Endothelial cell (in vitro differentiated cells): ENCODE results near the gene PARD6G. TPM values are rescaled to one million over a fixed set of nuclear protein-coding genes. Genes with fewer than 3 reads are reported as not detected.

Source experiments
- DNase-seq: peaks from one replicate; pipeline ENCODE4 v3.0.0; 2021; ENCODE audit warnings: low spot score
- H3K27ac Mint-ChIP-seq: one replicate; pipeline ENCODE4 v1.8.0; 2021; ENCODE audit warnings: mixed read lengths, inconsistent platforms; ENCODE audit not compliant: unreplicated experiment
- H3K27me3 Mint-ChIP-seq: one replicate; pipeline ENCODE4 v1.8.0; 2021; ENCODE audit warnings: mild to moderate bottlenecking, moderate library complexity, mixed read lengths, inconsistent platforms; ENCODE audit not compliant: unreplicated experiment
- H3K36me3 Mint-ChIP-seq: one replicate; pipeline ENCODE4 v1.8.0; 2021; ENCODE audit warnings: mild to moderate bottlenecking, low read depth, mixed read lengths, inconsistent platforms; ENCODE audit not compliant: unreplicated experiment
- H3K4me1 Mint-ChIP-seq: one replicate; pipeline ENCODE4 v1.8.0; 2021; ENCODE audit warnings: mild to moderate bottlenecking, mixed read lengths, inconsistent platforms; ENCODE audit not compliant: unreplicated experiment
- H3K4me3 Mint-ChIP-seq: one replicate; pipeline ENCODE4 v1.8.0; 2021; ENCODE audit warnings: mild to moderate bottlenecking, mixed read lengths, inconsistent platforms; ENCODE audit not compliant: unreplicated experiment
- H3K9me3 Mint-ChIP-seq: one replicate; pipeline ENCODE4 v1.8.0; 2021; ENCODE audit warnings: mixed read lengths, inconsistent platforms; ENCODE audit not compliant: unreplicated experiment
- total RNA-seq: library from RNA; stranded (reverse); fragmentation: NEBNext Ultra II Directional; extraction: Animal tissue kit (Norgen Biotek cat#: 25700); gene quantifications from one replicate; pipeline ENCODE4 v1.2.1, GENCODE V29; 2021; ENCODE audit not compliant: unreplicated experiment
- TF ChIP-seq, protein P1 (sequence below): fragments of 200-600 bp; sonication (generic); IDR thresholded peaks from one replicate; pipeline ENCODE4 v1.5.0; 2021; ENCODE audit warnings: antibody characterized with exemption; ENCODE audit not compliant: unreplicated experiment

PARD6G gene
- total RNA-seq, 1 donor from 2014 or later: 10.4 TPM

DNA sequence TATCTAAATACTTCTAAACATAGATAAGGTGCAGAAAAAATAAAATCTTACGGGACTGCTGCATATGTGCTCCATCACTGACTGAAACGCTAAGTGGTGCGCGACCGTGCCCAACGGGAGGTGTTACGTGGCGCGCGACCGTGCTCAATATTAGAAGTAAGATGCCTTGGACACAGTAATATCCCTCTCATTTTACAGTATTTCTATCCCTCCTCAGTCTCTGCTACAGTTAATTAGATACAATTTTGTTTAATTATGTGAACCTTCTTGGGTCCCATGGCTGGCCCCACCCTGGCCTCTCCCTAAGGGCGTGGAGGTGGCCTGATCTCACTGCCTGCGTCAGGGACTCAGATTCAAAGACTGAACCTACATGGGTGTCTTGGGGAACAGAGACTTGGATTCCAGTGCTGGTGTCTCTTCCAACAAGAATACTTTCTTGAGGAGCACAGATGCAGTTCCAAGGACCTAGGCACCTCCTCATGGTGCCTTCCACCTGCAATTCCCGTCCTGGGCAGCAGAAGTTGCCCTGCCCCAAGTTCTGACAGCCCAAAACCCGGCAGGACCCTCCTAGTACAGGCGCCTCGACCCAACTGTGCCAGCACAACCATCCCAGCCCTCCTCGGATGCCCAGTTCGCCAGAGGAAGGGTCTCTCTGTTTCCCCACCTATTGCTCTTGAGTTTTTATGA lies 59.2 kb downstream of the PARD6G start:
- TF ChIP-seq, protein P1, sequence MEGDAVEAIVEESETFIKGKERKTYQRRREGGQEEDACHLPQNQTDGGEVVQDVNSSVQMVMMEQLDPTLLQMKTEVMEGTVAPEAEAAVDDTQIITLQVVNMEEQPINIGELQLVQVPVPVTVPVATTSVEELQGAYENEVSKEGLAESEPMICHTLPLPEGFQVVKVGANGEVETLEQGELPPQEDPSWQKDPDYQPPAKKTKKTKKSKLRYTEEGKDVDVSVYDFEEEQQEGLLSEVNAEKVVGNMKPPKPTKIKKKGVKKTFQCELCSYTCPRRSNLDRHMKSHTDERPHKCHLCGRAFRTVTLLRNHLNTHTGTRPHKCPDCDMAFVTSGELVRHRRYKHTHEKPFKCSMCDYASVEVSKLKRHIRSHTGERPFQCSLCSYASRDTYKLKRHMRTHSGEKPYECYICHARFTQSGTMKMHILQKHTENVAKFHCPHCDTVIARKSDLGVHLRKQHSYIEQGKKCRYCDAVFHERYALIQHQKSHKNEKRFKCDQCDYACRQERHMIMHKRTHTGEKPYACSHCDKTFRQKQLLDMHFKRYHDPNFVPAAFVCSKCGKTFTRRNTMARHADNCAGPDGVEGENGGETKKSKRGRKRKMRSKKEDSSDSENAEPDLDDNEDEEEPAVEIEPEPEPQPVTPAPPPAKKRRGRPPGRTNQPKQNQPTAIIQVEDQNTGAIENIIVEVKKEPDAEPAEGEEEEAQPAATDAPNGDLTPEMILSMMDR: no peak
- H3K4me1 Mint-ChIP-seq: peaks cover 8% of the 10 kb centered on the region
- H3K9me3 Mint-ChIP-seq: no peaks in the 10 kb centered on the region
- H3K36me3 Mint-ChIP-seq: peaks cover 3% of the 10 kb centered on the region
- no peak overlapping the region for H3K27ac Mint-ChIP-seq
- H3K27me3 Mint-ChIP-seq: peaks cover 7% of the 10 kb centered on the region
- no peak for DNase-seq
- H3K4me3 Mint-ChIP-seq: no peak overlapping the region

DNA sequence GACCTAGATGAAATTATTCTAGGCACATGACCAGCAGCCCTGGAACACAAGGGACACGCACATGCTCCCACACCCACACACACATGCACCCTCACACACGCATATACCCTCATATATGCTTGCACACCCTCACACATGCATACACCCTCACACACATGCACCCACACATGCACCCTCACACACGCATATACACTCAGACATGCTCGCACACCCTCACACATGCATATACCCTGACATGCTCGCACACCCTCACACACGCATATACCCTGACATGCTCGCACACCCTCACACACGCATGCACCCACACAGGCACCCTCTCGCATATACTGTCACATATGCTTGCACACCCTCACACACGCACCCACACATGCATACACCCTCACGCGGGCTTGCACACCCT lies 61.8 kb downstream of the PARD6G start:
- H3K36me3 Mint-ChIP-seq: peaks cover 3% of the 10 kb centered on the region
- no peak overlapping the region for H3K4me3 Mint-ChIP-seq
- TF ChIP-seq, protein P1: no peak
- peaks cover 6% of the 10 kb centered on the region for H3K27me3 Mint-ChIP-seq
- H3K9me3 Mint-ChIP-seq: no peaks in the 10 kb centered on the region
- peaks cover 3% of the 10 kb centered on the region for H3K4me1 Mint-ChIP-seq
- DNase-seq: no peak
- no peak overlapping the region for H3K27ac Mint-ChIP-seq

DNA sequence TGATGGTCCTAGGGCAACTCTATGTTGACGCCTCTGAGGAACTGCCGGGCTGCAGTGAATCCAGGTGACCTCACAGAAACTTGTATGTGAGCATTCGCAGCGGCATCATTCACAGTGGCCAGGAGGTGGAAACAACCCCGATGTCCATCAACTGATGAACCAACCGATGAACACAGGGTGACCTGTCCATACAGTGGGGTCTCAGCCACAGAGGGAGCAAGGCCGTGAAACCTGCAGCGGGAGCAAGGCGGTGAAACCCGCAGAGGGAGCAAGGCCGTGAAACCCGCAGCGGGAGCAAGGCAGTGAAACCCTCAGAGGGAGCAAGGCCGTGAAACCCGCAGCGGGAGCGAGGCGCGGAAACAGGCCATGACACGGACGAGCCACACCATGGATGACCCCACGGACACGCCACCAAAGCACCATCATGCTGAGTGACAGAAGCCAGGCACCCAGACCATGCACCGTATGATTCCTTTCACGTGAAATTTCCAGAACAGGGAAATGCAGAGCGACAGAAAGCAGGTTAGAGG lies 63.0 kb downstream of the PARD6G start:
- no peak overlapping the region for H3K4me3 Mint-ChIP-seq
- H3K4me1 Mint-ChIP-seq: no peaks in the 10 kb centered on the region
- H3K9me3 Mint-ChIP-seq: no peaks in the 10 kb centered on the region
- H3K36me3 Mint-ChIP-seq: peaks cover 3% of the 10 kb centered on the region
- TF ChIP-seq, protein P1: no peak
- H3K27me3 Mint-ChIP-seq: peaks cover 6% of the 10 kb centered on the region
- H3K27ac Mint-ChIP-seq: no peak overlapping the region
- DNase-seq: no peak

DNA sequence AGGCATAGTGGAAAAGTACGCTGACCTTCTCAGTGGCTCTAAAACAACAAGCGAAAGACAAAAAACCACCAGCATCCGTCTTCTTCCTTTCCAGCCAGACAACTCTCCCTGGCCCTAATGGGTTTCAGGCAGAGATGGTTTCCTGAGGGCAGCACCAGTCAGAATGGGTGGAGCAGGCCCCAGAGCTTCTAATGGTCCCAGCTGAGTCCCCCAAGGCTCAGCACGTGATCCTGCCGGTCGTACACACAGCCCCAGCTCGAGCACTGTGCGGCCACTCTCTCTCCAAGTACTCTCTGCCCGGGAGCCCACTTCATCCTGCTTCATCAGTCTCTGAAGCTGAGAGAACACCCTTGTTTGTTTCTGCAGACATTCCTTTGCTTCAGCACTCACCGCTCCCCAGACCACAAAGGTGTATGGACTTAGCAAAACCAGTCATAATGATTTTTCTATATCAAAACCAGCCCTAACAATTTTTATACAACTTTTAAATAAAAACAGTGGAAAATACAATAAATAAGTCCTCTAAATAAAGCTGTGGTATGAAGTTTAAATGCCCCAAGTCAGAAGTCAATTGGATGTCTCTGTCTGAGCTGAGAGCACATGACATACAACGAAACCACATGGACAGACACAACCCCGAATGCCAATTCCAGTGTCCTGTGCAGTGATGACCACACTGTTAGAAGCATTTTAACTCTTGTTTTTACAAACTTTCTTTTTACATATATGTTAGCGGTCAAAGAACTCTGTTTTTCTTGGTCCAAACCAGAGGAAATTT lies 63.9 kb downstream of the PARD6G start:
- Mint-ChIP-seq H3K4me1 (no peaks in the 10 kb centered on the region), H3K4me3 (no peak overlapping the region), H3K27ac (no peak overlapping the region), H3K9me3 (no peaks in the 10 kb centered on the region), H3K27me3 (peaks cover 6% of the 10 kb centered on the region), H3K36me3 (peaks cover 3% of the 10 kb centered on the region)
- TF ChIP-seq, protein P1: no peak
- DNase-seq: no peak

DNA sequence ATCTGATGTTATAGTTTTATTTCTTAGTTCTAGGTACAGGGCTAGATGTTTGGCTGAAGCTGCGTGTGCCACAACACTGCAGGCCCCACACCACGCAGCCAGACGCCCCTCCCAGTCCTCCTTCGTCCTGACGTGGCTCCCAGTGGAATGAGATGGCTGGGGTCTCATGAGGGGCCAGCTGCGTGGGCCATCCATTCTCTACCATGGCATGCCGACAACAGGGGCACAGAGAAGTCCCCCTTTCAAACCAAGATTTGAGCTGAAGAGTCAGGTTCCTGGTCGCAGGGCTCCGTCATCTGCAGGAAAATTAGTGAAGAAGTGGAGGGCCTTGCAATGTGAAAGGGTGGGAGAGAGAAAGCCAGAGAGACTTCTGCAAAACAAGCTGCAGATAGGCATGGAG lies 64.5 kb downstream of the PARD6G start:
- no peak overlapping the region for H3K27ac Mint-ChIP-seq
- H3K4me1 Mint-ChIP-seq: no peaks in the 10 kb centered on the region
- TF ChIP-seq, protein P1: no peak
- H3K9me3 Mint-ChIP-seq: no peaks in the 10 kb centered on the region
- H3K4me3 Mint-ChIP-seq: no peak overlapping the region
- peaks cover 3% of the 10 kb centered on the region for H3K36me3 Mint-ChIP-seq
- no peak for DNase-seq
- H3K27me3 Mint-ChIP-seq: peaks cover 10% of the 10 kb centered on the region
